HG02981 (cell line): ENCODE data around the gene EYA2.

Experiments
- ATAC-seq: cut with Tn5 transposase; IDR thresholded peaks from one replicate; pipeline ENCODE4 v1.9.1; 2021; ENCODE audit warnings: mild to moderate bottlenecking, moderate library complexity; ENCODE audit not compliant: unreplicated experiment

EYA2 gene

DNA sequence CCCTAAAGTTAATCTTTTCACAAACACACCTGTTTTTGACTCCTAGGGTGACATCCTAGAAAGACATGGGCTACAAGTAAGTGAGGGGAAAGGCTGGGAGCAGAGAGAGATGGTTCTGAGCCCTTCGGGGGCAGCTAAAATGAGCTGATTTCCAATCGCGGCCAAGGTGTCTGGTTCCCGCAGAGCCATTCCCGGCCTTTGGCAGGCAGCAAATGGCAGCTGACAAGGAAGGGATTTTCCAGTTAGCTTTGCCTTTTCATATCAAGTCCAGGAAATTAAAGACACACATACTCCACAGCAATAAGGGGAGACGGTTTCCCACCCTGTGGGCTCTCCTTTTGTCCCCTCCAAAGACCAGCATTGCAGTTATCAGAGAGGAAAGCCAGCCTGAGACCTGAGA lies 233.4 kb downstream of the EYA2 start:
- no peak for ATAC-seq

DNA sequence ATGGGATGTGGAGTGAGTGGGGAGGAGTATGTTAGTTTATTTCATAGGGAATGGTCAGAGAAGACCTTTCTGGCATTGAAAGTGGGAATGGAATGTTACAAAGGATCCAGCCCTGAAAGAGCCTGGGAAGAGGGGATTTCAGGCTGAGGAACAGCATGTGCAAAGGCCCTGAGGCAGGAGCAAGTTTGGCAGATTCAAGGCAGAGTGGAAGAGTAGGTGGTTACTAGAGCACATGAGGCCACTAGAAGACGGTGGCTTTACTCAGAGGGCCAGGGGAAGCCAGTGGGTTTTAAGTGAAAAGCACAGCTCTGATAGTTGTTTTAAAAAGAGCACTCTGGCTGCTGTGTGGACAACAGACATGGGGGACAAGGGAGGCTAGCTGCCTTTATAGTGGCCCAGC lies 234.7 kb downstream of the EYA2 start:
- no peak for ATAC-seq

DNA sequence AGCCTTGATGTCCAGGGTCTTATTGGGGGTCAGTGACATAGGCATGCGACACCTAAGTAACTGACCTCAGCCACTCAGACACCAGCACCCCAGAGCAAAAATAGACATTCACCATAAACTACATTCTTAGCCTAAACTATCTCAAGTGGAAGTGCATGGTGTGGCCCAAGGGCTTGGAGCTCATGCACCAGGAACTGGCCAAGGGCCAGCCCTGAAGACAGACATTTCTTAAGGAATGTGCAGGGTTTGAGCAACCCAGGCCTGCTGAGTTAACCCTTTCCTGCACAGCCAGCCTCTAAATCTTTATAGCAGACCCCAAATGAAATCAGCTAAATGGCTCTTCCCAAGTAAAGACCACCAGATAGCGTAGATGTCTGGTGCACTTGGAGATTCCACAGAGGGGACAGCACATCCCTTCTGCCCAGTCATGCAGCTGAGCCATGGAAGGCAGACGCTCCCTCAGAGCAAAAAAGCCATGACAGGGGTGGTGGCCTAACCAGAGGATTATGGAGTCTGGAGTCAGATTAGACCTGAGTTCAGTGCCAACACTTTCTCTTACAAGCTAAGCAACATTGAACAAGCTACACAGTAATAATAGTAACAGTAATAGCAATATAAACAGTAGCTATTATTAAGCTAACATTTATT lies 239.3 kb downstream of the EYA2 start:
- no peak for ATAC-seq

DNA sequence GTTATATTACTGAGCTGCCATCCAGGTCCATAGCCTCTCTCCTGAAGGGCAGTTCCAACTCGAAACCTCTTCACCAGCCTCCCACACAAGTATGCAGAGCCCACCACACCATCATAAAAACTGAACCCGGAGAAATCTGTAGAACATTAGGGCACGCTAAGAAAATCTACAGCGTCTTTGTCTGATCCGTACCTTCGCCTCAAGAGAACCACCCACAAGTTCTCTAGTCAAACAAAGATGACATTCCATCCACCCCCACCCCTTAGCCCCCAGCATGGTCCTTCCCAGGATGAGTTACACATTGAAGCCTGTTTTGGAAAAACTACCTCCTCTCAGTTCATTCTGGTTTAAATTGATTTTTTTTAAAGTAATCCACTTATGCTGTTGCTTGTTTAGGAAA lies 242.1 kb downstream of the EYA2 start:
- no peak for ATAC-seq

- no peak for ATAC-seq
These were observed 242.7 kb downstream of the EYA2 start for GRCh38 chr20:47137231-47137870.

DNA sequence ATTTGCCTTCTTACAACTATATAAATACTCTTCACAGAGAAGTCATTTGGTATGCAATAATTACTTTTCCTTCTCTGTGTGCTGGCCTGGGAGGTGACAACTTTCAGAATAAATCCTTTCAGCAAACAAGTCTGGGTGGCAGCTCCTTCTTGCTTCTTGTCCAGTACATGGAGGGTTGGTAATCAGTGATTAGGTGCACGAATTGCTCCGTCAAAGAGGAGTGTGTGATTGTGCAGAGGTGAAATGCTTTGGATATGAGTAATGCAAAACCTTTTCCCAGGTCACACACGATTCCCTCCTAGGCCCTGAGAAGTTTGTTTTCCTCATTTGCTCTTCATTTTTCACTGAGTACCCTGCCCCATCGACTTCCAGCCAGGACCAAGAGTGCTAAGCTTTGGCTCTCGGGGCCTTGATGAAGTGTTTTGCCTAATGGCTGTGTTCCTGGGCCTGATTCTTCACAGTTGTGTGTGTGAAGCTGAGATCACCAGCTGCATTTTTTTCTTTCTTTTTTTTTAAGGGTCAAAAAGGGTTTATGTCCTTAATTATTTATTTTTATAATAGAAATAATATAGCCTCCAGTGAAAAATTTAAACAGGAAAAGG lies 245.4 kb downstream of the EYA2 start:
- no peak for ATAC-seq

- ATAC-seq: no peak
These were observed 246.8 kb downstream of the EYA2 start for GRCh38 chr20:47141350-47141921.

DNA sequence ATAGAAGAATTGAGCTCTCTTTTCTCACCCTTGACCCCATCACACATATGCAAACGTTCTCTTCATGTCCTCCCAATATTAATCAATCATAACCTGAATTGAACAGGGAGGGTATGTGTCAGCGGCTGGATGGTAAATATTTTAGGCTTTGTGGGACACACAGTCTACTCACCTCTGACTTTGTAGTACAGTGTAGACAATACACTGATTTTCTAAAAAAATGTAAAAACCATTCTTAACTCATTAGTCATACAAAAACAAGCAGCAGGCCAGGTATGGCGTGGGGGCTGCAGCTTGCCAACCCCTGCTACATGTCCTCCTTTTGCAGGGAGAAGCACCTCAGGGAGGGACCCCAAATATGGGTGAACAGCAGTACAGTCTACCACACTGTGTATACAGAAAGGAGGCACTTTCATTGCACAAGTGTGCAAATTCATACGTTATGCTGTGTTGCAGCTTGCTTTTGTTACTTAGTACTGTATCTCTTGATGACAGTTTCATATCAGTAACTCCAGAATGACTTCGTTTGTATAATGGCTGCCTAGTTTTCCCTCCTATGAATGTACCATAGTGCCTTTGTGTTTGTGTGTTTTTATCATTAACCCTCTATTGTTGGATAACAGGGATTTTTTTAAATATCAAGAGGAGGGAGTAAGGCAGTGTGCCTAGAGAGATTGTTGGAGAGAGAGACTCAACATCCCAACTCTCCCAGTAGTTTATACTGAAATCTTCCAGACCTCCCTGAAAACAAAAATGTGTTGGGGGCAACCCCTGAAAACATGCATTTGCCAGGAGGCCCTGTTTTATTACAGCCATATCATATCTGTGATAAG lies 247.5 kb downstream of the EYA2 start:
- no peak for ATAC-seq

DNA sequence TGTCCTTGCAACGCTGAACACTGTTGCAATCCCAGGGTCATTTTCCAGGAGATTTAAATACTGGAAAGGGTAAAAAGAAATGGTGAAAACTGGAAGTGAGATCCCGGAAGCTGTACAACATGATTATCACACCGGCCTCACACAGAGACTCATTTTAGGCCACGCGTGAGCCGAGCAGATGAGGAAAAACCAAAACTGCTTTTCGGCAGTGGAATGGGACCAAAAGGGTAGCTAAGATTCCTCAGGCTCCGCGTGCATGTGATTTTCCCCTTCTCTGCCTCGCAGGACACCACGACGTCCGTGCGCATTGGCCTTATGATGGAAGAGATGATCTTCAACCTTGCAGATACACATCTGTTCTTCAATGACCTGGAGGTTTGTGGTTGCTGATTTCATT lies 248.1 kb downstream of the EYA2 start:
- no peak for ATAC-seq

- ATAC-seq: no peak
These were observed 249.0 kb downstream of the EYA2 start for GRCh38 chr20:47143657-47144056.

DNA sequence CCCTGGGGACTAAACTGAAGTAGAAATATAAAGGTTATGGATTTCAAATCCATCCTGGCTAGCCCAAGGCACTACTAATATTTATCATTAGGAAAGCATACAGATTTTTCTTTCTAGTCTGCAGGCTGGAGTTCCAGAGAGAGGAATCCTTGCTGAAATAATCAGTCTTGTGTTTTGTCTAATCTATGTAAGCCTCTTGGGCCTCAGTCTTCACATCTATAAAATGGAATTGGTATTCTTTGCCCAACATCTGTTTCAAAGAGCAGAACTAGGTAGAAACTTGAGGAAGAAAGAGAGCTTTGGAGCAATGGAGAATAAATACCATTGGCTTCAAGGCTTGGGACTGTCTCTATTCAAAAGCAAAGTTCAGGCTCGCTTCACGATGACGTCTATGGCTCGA lies 249.8 kb downstream of the EYA2 start:
- no peak for ATAC-seq

DNA sequence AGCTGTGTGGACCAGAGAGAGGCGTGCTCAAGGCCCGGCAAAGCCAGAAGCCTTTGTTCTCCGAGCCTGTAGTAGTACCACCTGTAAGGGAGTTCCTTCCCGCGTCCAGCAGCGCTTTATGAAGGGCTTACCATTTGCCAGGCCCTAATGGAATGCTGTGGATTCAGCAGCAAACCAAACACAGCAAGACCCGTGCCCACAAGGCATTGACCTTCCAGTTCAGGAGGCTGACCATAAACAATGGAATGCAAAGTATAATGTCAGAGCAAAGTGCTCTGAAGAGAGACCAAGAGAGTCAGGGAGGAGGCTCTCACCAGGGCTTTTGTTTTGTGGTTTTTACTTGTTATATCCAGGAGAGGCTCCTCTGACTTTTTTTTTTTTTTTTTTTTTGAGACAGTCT lies 252.0 kb downstream of the EYA2 start:
- ATAC-seq: no peak

GRCh38 chr20:47148059-47148458 lies 253.4 kb downstream of the EYA2 start:
- no peak for ATAC-seq

GRCh38 chr20:47149939-47150338 lies 255.3 kb downstream of the EYA2 start:
- no peak for ATAC-seq

DNA sequence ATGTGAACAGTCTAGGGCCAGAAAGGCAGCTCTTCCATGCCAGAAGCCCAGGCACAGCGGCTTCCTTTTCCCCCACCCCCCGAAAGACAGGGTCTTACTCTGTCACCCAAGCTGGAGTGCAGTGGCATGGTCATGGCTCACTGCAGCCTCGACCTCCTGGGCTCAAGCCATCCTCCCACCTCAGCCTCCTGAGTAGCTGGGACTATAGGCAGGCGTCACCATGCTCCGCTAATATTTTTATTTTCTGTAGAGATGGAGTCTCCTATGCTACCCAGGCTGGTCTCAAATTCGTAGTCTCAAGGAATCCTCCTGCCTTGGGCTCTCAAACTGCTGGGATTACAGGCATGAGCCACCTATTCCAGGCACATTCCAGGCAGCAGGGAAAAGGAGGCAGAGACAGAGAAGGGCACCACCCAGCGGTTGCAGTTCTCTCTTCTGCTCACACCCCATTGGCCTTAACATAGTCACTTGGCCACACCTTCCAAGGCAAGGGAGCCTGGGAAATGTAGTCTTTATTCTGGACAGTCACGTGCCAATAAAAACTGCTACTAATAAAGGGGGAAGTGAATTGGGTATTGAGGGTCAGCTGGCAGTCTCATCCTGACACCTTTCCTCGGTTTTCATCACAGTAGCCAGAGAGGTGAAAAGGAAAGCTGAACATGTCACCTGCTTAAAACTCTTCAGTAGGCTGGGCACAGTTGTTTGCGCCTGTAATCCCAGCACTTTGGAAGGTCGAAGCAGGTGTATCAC lies 255.9 kb downstream of the EYA2 start:
- no peak for ATAC-seq

GRCh38 chr20:47152068-47152467 lies 257.4 kb downstream of the EYA2 start:
- no peak for ATAC-seq

DNA sequence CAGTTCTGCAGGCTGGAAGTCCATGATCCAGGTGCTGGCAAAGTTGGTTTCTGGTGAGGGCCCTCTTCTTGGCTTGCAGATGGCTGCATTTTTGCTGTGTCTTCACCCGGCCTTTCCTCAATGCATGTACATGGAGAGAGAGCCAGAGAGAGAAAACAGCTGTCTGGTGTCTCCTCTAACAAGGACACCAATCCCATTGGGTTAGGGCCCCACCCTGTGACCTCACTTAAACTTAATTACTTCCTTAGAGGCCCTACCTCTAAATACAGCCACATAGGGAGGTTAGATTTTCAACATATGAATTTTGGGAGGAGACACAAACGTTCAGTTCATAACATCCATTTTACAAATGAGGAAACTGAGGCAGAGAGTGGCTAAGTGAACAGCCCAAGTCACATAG lies 259.4 kb downstream of the EYA2 start:
- ATAC-seq: no peak

DNA sequence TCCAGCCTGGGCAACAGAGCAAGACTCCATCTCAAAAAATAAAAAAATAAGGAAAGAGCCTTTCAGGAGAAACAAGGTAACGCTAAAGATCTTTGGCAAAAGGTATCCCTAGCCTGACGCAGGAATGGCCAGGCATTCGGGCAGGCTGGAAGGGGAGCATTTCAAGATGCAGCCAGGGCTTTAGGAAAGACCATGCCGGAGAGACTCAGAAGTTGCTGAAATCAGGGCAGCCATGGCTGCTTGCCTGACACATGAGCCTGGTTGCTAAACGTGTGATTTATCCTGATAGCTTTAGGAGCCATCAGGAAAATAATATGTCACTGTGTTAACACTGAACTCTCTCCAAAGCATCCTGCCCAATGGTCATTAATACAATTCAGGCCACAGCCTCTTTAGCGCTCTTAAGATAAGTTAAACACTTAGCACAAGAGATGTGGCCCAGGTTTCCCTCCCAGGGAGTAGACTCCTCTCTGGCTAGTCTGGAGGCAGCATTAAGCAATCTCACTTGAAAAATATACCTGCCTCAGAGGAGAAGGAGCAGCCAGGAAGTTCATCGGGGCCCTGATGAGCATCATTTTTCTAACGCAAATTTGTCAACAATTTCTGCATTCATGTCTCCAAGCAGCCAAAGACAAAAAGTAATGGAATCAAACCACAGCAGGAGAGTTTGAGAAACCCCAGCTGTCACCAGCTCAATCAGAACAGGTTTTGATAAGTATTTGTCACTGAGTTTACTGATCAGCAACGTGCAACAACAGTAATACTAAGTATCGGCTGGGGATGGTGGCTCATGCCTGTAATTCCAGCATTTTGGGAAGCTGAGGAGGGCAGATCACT lies 261.9 kb downstream of the EYA2 start:
- no peak for ATAC-seq

- no peak for ATAC-seq
These were observed 264.5 kb downstream of the EYA2 start for GRCh38 chr20:47159166-47159565.

DNA sequence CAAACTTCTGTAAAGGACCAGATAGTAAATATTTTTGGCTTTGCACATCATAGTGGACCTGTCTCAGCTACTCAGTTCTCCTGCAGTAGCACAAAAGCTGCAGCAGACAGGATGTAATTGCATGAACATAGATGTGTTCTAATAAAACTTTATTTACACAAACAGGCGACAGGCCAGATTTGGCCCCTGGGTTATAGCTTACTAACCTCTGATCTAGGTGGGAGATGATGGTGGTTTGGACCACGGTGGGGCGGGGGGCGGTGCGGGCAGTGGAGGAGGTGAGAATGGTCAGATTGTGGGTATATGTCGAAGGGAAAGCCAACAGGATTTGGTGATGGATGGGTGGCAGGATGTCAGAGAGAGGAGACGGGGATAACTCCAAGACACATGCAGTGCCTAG lies 265.6 kb downstream of the EYA2 start:
- no peak for ATAC-seq
